GM20431 (cell line): ENCODE measurements around the gene KCNB1.

Experiments used
- in situ Hi-C: fragments of 300-500 bp; cut with MseI, MboI; formaldehyde crosslinking; loops from one replicate; pipeline ENCODE4 v1.15.0; 2020; ENCODE audit warnings: low sequenced_read_pairs; ENCODE audit not compliant: unreplicated experiment

KCNB1 gene

DNA sequence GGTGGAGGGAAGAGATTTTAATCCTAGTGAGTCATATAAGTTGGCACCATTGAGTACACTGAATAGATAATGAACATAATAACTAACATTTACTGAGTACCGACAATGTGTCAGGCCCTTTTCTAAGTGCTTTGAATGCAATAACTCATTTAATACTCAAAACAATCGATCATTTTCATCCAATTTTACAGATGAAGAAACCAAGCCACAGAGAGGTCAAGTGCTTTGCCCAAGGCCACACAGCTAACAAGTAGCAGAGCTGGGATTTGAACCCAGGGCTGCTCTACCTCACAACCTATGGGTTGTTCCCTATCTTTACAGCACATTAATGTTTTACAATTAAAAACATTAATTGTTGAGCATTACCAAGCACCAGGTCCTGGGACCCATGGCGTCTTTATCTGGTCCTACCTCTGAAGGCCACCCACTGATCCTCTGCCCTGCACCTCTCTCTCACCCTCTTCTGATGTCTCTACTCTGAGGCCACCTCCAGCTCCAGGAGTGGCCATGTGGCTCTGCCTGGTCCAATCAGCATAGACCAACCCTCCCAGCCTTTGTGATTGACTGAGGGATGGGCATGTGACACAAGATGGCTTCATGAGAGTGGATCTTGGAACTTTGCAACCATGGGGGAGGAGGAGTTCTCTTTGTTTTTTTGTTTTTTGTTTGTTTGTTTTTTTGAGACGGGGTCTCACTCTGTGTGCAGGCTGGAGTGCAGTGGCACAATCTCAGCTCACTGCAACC, 83.9 kb downstream of the KCNB1 start:
- in situ Hi-C loops, result no loop called here

DNA sequence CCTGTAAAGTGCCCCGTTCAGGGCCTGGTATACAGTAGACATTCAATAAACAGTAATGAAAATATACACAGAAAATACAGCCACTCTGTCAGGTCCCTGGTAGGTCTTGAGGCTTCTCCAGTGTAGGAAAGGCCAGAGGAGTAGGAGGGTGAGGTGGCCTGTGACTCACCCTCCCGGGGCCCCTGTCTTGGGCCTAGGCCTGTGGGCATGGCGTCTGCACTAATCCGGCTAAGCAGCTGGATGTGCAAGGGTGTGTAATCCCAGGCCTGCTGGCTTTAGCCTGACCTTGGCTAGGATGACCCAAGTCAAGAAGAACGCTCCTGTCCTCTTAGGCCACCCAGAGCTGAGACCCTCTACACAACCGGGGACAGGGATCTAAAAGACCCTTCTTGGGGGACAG, 84.9 kb downstream of the KCNB1 start:
- in situ Hi-C loops, result no loop called here

DNA sequence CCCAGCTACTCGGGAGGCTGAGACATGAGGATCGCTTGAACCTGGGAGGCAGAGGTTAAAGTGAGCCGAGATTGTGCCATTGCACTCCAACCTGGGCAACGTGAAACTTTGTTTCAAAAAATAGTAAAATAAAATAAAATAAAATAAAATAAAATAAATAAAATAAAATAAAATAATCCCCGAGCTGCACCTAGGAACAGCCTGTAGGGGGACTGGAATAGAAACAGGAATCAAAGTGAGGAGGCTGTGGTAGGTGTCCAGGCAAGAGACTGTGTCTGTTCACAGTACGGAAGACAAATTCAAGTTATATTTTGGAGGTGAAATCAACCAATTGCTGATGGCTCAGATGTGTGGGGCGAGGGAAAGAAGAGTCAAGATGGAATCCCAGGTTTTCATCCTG, 86.2 kb downstream of the KCNB1 start:
- in situ Hi-C loops, result no loop called here

DNA sequence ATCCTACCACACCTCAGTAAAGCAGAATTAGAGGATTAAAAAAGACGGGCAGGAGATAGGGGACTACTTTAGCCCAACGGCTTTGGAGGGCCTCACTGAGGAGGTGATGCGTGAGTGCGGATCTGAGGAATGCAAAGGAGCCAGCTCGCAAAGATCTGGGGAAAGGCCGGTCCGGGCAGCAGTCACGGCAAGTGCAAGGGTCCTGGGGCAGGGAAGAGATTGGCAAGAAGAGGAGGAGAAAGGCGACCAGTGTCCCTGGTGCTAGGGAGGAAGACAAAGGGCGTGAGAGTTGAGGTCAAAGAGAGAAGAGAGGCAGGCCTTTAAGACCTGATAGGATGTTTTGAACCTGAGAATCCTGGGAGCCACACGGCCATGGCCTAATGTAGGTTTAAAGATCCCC, 86.8 kb downstream of the KCNB1 start:
- in situ Hi-C loops, result no loop called here

DNA sequence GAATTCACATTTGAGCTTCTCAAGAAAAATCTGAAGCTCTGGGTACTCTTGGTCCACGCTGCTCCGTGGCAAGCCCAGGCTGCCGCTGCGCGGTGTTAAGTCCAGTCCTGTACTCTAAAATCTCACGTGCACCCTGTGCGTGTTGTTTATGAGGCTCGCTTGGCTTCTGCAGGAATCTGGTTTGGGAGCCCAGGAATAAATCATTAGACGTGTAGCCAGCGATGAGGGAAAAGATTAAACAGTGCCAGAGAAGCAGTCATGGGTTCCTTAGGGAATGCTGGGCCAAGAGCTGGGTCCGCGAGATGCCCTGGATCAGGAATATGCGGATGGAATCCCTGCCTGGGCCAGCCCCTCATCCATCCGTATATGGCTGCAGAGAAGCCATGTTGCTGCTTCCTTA, 87.3 kb downstream of the KCNB1 start:
- in situ Hi-C loops, result no loop called here

DNA sequence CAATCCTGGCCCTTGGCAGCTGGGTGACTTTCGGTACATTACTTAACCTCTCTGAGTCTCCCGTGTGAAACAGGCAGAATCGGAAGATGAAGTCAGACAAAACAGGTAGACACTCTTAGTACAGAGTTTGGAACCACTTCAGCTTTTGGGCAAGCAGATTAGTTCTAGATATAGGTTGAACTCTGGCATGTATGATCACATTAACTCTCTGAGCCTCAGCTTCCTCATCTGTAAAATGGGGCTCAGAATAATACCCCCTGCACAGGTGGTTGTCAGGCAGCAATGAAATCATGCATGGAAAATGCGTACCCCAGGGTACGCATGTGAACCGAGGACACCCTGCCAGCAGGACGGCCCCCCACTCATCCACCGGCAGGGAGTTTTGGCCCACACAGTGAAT, 87.7 kb downstream of the KCNB1 start:
- in situ Hi-C loops, result no loop called here

DNA sequence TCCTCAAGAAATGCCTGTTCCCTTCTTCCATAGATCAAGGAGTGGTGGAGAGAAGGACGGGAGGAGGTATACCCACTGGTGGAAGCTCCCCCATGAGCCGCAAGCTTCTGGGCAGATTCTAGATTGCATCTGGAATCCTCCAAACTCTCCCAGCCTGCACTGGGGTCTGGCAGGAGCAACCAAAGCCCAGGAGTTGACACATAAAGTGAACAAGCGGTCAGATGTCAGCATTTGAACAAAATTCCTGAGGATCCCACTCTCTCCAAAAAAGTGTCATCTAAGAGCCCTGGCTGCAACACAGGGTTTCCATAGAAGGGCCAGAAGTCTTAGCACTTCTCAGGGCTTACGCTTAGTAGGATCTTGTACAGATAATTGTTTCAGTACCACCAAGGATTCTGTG, 88.2 kb downstream of the KCNB1 start:
- in situ Hi-C loops, result no loop called here

DNA sequence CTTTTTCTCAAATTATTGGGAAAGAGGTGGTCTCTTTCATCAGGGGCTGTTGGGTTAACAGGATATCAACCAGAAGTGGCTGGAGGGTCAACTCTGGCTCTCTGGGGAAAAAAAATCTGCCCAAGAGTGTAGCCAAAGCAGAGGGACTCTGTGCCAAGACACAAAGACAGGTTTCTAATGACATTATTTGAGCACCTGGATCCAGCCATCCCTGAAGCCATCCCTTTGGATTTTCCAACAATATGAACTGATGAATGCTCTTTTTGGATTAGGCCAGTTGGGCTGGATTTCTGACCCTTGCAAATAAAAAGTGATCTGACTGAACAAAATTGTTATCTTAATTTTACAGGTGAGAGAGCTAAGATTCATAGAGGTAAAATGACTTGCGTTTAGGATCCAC, 88.7 kb downstream of the KCNB1 start:
- in situ Hi-C loops, result no loop called here

DNA sequence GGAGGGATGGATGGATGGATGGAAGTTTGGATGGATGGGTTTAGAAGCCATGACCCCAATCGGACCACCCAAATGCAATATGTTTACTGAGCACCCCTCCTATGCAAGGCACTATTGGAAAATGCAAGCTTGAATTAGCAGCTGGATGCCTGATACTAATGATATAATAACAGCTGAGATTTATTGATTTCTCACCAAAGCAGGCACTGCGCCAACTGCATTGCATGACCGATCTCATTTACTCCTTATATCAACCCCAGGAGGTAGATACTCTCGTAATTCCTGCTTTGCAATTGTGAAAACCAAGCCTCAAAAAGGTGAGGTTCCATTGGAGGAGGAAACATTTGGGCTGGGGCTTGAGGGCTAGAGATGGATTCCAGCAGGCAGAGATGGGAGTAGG, 89.7 kb downstream of the KCNB1 start:
- in situ Hi-C loops, result no loop called here

DNA sequence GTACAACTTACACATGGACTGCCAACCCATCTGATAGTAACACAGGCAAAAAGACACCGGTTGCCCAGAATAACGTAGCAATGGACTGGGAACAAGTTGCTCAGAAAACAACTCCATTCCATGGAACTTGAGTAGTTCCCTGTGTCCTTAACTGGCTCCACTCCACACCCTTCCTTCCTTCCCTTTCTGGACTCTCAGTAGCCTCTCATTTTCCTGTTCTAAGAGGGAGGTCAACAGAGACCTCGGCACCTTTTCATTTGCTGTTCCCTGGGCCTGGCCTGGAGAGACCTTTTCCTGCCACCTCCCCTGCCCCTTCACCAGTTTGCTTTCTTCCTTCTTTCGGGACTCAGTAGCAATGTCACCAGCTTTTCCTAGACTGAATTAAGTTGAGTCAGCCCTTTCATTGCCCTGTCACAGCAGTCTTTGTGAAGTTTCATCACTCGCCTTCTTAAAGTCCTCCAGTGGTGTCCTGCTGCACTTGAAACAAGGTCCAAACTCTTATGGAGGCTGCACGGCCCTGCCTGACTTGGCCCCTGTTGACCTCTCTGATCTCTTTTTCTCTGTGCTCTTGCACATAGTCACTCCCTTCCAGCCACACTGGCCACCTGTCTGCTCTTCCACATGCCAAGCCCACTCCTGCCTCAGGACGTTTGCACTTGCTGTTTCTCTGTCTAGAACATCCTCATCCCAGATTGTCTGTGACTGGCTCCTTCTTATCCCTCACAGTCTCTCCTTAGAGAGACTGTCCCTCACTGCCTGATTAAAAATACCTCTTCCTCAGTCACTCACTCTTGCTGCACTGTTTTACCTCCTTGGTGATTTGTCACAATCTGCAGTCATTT, 90.8 kb downstream of the KCNB1 start:
- in situ Hi-C loops, result no loop called here

DNA sequence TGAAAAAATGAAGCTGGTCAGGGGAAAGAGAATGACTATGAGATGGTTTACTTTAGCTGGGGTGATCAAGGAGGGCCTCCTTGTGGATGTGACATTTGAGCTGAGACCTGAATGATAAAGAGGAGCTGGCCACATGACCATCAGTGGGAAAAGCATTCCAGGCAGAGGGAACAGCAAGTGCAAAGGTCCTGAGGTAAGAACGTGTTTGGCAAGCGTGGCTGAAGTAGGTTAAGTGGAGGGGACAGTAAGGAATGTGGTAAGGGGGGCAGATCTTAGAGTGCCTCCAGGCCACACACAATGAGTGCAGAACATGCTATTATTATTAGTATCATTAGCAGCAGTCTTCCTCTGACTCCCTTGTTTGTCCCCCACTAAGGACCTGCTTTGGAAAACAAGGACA, 92.6 kb downstream of the KCNB1 start:
- in situ Hi-C loops, result no loop called here

DNA sequence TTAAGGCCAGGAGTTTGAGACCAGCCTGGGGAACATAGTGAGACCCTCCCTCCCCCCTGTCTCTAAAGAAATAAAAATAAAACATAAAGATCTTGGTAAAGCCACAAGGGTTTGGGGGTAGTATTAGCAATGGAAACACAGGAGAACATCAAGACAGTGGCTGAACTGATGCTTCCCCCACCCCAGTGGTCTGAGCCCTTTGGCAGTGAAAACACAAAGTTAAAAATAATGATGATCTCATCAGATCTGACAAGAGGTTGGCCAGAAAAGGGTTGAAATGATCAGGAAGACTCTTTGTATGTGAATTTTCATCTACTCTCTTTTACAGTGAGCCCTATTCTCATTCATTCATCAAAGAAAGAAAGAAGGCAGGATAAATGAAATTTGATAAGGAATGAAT, 93.7 kb downstream of the KCNB1 start:
- in situ Hi-C loops, result no loop called here

DNA sequence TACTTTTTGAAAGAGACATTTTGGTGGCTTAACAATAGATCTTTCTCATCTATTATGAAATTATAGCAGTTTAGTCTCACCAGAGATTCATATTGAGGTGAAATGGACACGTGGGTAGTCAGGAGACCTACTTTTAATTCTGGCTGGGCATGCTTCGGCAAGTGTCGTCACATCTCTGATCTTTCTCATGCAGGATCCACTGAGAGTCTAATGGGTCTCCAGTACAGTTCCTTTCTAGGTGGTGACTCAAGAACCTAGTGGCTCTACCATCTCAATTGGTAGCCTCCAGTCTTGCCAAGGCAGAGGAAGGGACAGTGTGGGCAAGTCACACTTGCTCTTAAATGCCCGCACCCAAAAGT, 94.9 kb downstream of the KCNB1 start:
- in situ Hi-C loops, result no loop called here

DNA sequence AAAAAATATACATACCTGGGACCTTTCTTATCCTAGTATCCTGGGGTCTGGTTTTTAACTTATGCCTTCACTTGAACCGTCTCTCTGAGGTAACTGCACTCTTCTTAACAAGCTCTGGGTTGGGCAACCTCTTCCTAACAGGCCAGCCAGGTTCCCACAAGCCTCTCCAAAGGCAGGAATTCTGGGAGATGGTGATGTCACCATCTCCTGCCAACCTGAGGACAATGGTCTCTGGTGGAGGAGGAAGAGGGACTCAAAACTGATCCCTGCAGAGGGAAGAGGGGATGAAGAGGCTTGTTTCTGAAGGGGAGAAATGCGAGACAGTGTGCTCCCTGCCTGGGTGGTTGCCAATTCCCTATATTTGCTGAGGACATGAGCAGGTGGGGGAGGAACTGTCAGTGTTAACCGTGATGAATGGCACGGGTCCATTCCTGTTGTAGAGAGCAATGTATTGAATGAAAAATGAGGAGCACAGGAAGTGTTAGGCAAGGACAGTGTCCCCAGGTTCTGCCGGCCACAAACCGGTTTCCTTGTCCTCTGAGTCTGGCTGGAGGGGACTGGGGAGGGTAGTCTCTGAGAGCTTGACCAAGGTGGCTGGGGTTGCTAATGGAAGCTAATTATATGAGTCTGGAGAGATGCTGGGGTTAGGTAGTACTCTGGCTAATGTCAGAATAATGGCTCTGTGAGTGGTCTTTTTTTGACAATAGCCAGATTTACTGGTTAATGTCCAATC, 95.5 kb downstream of the KCNB1 start:
- in situ Hi-C loops, result no loop called here

DNA sequence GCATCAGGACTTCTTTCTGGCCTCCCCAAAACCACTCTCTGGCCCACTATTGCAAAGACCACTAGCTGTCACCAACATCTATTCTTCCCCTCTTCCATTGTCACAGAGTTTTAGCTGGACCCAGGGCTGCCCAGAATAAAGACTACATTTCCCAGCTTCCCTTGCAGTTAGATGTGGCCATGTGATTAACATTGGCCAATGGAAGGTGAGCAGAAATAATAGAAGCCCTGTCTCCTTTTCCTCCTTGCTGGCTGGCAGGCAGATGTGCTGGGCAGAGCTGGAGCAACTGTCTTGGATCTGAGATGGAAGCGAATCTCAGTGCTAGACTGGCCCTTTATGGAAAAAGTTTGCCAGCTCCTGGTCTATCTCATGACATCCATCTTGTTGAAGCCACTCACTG, 97.0 kb downstream of the KCNB1 start:
- in situ Hi-C loops, result no loop called here

DNA sequence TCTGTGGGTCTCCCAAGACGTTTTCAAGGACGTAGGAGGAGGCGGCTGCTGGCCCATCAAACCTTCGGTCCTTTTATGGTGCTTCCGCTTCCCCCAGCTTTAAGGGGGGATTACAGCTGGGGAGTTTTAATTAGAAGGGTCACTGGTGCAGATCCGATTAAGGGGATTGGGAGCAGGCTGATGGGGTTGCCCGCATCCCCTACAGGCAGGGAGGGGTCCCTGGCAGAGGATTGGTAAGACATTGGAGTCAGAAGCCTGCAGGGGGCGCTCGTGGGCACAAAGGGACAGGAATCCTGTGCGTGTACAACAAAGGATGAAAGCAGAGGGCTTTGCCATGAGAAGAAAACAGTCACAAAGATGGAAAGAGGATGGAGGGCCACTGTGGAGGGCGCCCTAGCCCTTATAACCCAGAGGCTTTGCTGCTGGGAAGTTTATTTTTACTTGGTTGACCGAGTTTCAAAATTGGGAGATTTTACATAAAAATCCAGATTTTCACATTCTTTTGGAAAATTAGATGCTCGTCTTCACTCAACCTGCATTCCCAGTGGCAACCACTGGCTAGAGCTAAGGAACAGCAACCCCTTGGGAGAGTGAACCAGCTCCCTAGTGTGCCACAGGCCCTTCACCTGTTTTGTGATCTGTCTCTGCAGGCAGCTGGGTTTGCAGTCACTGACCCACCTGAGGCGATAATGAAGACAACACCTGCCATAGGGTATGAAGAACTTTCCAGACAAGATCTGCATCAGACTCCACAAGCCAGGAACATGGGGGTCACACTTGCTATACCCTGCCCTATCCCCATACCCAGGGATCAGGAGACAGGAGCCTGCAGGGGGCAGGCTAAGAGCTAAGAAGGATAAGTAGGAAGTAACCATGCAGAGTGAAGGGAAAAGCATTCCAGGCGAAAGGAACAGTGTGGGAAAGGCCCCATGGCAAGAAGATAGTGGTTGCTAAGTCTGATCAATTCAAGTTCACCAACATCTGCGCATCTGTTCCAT, 97.7 kb downstream of the KCNB1 start:
- in situ Hi-C loops, result no loop called here

DNA sequence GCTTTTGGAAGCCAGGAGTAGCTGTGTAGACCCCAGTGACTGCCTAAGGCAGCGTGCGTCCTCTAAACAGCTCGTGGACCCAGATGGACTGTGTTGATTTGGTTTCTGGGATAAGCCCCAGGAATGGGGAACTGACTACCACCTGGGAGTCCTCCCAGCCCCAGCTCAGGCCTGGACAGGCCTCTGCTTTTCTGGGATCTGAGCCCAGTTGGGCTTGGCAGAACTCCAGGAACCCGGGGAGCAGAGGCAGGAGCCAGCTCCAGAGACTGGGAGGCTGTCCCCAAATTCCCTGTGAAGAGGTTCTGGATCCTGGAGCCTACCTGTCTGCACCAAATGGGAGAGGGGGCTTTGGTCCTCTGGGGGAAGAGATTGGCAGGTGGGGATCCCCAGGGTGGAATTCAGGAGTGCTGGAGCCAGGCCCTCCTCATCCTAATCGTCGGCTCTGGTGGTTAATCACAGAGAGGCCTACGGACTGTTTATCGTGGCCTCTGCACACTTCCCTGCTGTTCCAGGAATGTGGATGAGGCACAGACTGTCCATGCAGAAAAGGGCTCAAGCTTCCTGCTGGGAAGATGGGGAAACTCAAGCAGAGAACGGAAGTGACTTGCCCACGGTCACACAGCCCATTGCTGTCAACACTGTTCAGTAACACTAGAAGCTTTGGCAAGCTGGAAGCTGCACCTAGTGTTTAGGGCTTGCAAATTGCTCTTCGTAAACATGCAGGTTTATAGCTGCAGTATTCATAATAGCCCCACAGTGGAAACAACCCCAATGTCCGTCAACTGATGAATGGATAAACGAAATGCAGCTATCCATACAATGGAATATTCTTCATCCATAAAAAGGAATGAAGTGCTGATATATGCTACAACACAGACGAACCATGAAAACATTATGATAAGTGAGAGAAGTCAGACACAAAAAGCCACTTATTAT, 100.6 kb downstream of the KCNB1 start:
- in situ Hi-C loops, result no loop called here

DNA sequence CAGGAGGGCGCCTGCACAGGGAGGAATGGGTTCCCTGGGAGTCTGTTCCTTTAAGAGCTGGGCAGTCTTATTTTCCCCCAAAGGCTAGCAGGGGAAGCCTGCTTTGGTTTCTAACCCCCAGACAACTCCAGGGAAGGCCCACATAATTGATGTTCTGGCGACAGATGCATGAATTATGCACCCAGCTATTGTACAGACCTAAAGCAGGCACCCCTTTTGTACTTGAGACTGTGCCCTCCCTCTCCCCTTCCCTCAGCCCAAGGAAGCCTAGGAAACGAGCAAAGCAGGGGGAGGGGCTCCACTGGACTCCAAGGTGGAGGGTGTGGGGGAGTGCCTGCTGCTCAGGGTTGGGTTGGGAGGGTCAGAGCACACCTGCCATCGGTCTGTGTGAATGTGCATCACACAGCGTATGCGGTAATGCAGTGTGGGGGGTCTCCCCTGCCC, 102.1 kb downstream of the KCNB1 start:
- in situ Hi-C loops, result no loop called here

DNA sequence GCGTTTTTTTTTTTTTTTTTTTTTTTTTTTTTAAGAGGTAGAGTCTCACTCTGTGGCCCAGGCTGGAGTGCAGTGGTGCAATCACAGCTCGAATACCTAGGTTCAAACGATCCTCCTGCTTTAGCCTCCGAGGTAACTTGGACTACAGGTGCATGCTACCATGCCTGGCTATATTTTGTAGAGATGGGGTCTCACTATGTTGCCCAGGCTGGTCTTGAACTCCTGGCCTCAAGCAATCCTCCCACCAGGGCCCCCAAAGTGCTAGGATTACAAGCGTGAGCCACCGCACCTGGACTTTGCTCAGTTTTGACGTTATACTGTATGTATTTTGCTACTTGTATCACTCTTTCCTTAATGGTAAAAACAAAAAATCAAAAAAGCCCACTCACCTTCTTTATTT, 103.1 kb downstream of the KCNB1 start:
- in situ Hi-C loops, result no loop called here
